GM12878 (cell line): ENCODE measurements around the gene SLC34A1. TPM values are rescaled to one million over a fixed set of nuclear protein-coding genes. Genes with fewer than 3 reads are reported as not detected.

Experiments used
- CTCF ChIP-seq, 3 experiments: IDR thresholded peaks in 2 of 3; conservative IDR thresholded peaks in 1 of 3; 2 replicates each; pipeline ENCODE4 v1.5.1; 2011; ENCODE audit warnings: low read depth in 3 of 3, low read length in 3 of 3, mild to moderate bottlenecking in 3 of 3, control low read depth in 2 of 3, moderate library complexity in 2 of 3, inconsistent platforms in 1 of 3, mixed read lengths in 1 of 3; ENCODE audit not compliant: control insufficient read depth in 2 of 3, insufficient read depth in 1 of 3; ENCODE audit errors: extremely low read depth in 1 of 3
- IKZF1 ChIP-seq: fragments of 450-650 bp; conservative IDR thresholded peaks from 2 replicates; pipeline ENCODE4 v1.6.1; 2017; ENCODE audit warnings: antibody characterized with exemption, mild to moderate bottlenecking
- NR2F1 ChIP-seq: fragments of 450-650 bp; conservative IDR thresholded peaks from 2 replicates; pipeline ENCODE4 v1.6.1; 2017; ENCODE audit warnings: mild to moderate bottlenecking
- SKIL ChIP-seq: fragments of 450-650 bp; IDR thresholded peaks from 2 replicates; pipeline ENCODE4 v1.6.1; 2017; ENCODE audit warnings: mild to moderate bottlenecking, low read depth, inconsistent platforms; ENCODE audit not compliant: poor library complexity, severe bottlenecking
- polyA plus RNA-seq, 11 experiments: library from polyadenylated mRNA; depleted of rRNA in 4 of 11; unstranded in 6 of 11; stranded (reverse) in 5 of 11; fragments of >200 nt; fragmentation: Nextera tagmentation in 4 of 11; fragmentation: Illumina TruSeq in 1 of 11; extraction: Ambion mirVana in 4 of 11; extraction: Trizol in 1 of 11; gene quantifications; 1 replicate in 1 of 11; 2 replicates in 10 of 11; pipeline versions ENCODE4 v1.2.1 to v1.2.3, GENCODE V29; 2011 to 2016; ENCODE audit warnings: inconsistent platforms in 2 of 11, missing spikeins in 2 of 11, low read depth in 1 of 11
- total RNA-seq, 4 experiments: library from RNA; depleted of rRNA in 3 of 4; stranded (reverse); fragments of >200 nt in 3 of 4; fragmentation: Illumina TruSeq in 1 of 4; extraction: Trizol in 1 of 4; gene quantifications; 2 replicates each; pipeline versions ENCODE4 v1.2.1 to v1.2.3, GENCODE V29; 2013 to 2021
- TF ChIP-seq, protein P1 (sequence below): fragments of 450-650 bp; formaldehyde crosslinking; IDR thresholded peaks from 2 replicates; pipeline ENCODE4 v1.5.0; 2022; ENCODE audit warnings: mild to moderate bottlenecking, missing genetic modification characterization

Gene SLC34A1
- total and polyA plus RNA-seq, 10 of the 15 experiments (the other 5 are each of a cell fraction or from before 2014, with no cell fraction given) = 0.03 to 0.14 (median 0.09) TPM; not detected in 2

GRCh38 chr5:177390363-177391300 is 6.4 kb downstream of the SLC34A1 start (continued):
- TF ChIP-seq, protein P1, sequence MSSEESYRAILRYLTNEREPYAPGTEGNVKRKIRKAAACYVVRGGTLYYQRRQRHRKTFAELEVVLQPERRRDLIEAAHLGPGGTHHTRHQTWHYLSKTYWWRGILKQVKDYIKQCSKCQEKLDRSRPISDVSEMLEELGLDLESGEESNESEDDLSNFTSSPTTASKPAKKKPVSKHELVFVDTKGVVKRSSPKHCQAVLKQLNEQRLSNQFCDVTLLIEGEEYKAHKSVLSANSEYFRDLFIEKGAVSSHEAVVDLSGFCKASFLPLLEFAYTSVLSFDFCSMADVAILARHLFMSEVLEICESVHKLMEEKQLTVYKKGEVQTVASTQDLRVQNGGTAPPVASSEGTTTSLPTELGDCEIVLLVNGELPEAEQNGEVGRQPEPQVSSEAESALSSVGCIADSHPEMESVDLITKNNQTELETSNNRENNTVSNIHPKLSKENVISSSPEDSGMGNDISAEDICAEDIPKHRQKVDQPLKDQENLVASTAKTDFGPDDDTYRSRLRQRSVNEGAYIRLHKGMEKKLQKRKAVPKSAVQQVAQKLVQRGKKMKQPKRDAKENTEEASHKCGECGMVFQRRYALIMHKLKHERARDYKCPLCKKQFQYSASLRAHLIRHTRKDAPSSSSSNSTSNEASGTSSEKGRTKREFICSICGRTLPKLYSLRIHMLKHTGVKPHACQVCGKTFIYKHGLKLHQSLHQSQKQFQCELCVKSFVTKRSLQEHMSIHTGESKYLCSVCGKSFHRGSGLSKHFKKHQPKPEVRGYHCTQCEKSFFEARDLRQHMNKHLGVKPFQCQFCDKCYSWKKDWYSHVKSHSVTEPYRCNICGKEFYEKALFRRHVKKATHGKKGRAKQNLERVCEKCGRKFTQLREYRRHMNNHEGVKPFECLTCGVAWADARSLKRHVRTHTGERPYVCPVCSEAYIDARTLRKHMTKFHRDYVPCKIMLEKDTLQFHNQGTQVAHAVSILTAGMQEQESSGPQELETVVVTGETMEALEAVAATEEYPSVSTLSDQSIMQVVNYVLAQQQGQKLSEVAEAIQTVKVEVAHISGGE (CRISPR knock-in tag) = no peak
- TF ChIP-seq IKZF1 = peak; percentile 21; the same call in 1 of the 2 replicates
- no peak for TF ChIP-seq SKIL
- no peak for TF ChIP-seq NR2F1
- peak; percentile 91 to 97 (median 94) for TF ChIP-seq CTCF (IDR thresholded peaks at IDR 0.05 in 2 of 3, conservative IDR thresholded peaks at IDR 0.05 in 1 of 3; ENCODE audit: control insufficient read depth in 2 of 3, extremely low read depth in 1 of 3, insufficient read depth in 1 of 3, low read depth in 3 of 3, low read length in 3 of 3)
